ENCODE data around the gene HLA-DMA. TPM values are rescaled to one million over a fixed set of nuclear protein-coding genes. Genes with fewer than 3 reads are reported as not detected.
"Not testable (repeated sequence)": the region's sequence is repeated elsewhere in the genome, so short reads cannot be mapped to it uniquely, and the experiment has no call there.

The HLA-DMA gene
- polyA plus RNA-seq, 1 donor from 2014 or later, result 946 TPM

DNA sequence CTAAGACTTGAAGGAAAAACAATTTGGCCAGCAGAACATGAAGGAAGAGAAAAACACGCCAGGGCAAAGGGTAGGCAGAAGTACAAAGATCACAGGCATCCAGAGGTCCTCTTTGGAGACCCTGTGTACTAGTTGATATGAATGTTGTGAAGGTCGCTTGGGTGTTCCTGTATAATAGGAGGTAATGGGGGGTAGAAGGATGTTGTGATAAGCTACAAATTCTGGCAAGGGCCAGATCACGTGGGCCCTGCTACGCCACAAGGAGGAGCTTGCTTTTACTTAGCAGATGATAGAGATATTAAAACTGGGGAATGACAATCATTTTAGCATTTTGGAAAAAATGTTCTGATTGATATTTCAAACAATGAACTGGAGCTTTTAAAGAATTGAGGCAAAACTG lies 878 bp upstream of the HLA-DMA start:
- no peaks in the 10 kb centered on the region for H3K9me3 Mint-ChIP-seq
- no peaks in the 10 kb centered on the region for H3K27me3 Mint-ChIP-seq
- peaks cover 49 to 59% (median 56%) of the 10 kb centered on the region in 3 donors for H3K4me1 Mint-ChIP-seq
- peak overlapping the region in 2 of 3 donors; percentile 84 to 96 for H3K27ac Mint-ChIP-seq
- H3K36me3 Mint-ChIP-seq, result no peaks in the 10 kb centered on the region
- peak overlapping the region; percentile 96 to 99 (median 98) for H3K4me3 Mint-ChIP-seq

DNA sequence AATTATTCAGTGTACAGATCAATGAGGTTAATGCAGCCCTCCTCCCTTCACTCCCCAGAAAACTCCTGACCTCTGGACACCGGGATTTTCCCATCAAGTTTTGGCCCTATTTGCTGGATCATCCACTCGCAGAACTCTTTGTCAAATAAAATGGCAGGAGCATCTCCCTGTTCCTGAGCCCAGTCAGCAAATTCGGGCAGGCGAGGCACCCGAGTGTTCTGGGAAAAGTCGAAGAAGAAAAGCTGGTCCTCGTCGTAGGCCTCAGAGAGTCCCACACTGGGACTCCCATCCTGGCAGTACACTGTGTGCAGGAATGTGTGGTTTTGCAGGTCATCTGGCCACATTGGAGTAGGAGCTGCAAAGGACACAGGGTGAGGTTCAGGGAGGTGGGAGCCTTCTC lies 2.4 kb downstream of the HLA-DMA start:
- H3K9me3 Mint-ChIP-seq, result no peaks in the 10 kb centered on the region
- H3K36me3 Mint-ChIP-seq, result no peaks in the 10 kb centered on the region
- peak overlapping the region; percentile 84 to 92 (median 88) for H3K27ac Mint-ChIP-seq
- peaks cover 53 to 70% (median 56%) of the 10 kb centered on the region in 3 donors for H3K4me1 Mint-ChIP-seq
- H3K27me3 Mint-ChIP-seq, result no peaks in the 10 kb centered on the region
- H3K4me3 Mint-ChIP-seq, result peak overlapping the region; percentile 93 to 99 (median 96)

DNA sequence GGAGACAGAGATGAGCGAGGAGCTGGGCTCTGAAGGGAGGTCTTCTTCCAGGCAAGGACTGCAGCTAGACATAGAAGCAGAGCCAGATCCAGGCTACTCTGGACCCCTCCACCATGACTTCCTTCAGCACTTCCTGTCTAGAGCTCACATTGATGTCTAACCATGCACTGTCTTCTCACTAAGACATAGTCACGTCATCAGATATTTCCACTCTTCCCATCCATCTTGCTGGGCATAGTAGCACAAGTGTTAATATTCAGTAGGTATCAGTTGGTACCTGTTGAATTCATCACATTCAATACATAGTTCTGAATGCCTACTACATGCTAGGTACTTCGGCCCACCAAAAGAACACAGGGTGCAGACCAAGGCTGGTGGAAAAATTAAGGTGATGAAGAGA lies 2.9 kb downstream of the HLA-DMA start:
- peaks cover 53 to 70% (median 56%) of the 10 kb centered on the region in 3 donors for H3K4me1 Mint-ChIP-seq
- peak overlapping the region; percentile 84 to 92 (median 87) for H3K27ac Mint-ChIP-seq
- H3K4me3 Mint-ChIP-seq, result peak overlapping the region; percentile 93 to 99 (median 96)
- H3K9me3 Mint-ChIP-seq, result no peaks in the 10 kb centered on the region
- no peaks in the 10 kb centered on the region for H3K36me3 Mint-ChIP-seq
- H3K27me3 Mint-ChIP-seq, result no peaks in the 10 kb centered on the region

DNA sequence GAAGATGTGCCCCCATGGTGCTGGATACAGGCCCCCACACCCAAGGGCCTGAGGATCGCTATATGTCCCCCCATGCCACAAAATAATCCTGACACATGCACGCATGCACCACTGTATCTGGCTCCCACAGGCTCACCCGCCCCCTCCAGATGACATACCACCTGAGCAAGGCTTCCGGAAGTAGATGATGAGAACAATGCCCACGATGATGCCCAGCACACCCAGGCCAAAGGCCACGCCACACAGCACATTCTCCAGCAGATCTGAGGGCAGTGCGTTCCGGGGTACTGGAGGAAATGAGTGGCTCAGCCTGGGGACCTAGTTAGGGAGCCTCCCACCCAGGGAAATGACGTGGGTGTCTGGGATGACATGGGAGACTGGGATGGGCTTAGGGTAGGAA lies 3.8 kb downstream of the HLA-DMA start:
- Mint-ChIP-seq H3K27me3 (no peaks in the 10 kb centered on the region), H3K27ac (peak overlapping the region; percentile 50 to 92 (median 87)), H3K4me3 (peak overlapping the region; percentile 93 to 99 (median 96)), H3K4me1 (peaks cover 55 to 68% (median 56%) of the 10 kb centered on the region in 3 donors), H3K9me3 (no peaks in the 10 kb centered on the region), H3K36me3 (no peaks in the 10 kb centered on the region)

DNA sequence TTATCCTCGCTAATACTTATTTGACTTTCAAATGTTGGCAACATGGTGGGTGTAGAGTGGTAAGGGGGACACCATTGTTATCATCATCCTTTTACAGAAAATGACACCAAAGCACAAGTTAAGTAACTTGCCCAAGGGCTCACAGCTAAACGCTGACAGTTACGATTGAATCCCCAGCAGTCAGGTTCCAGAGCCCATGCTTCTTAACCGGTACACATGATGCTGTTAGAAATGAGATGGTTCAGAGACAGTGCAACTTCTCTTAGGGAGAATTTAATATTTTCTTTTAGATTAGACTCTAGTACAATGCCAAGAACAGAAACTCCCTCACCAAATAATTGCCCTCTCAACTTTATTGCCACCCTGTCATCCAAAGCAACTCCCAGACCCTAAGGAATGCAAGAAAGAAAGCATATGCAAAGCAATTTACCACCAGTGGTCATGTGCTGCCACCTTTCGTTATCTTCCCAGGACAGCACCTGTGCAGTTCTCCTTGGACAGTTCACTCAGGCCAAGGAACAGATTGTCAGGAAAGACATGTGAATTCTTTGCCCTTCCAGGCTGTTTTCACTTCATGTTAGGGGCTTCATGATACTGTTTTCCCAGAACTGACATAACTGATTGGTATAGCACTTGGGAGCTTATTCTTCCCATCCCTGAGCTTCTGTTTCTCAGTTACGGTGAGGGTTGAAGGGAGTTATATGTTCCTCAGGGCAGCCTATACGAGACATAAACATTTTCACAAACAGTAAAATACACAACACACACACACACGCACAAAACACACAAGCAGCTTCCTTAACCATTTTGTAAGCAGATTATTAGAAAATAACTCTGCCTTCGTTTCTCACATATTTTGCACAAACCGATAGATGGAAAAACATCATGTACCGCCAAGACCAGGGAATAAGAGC lies 5.1 kb downstream of the HLA-DMA start:
- Mint-ChIP-seq H3K4me3 (peak overlapping the region; percentile 50 to 99 (median 92)), H3K4me1 (peaks cover 46 to 70% (median 54%) of the 10 kb centered on the region in 3 donors), H3K27ac (peak overlapping the region; percentile 50 to 86 (median 75)), H3K36me3 (no peaks in the 10 kb centered on the region), H3K9me3 (no peaks in the 10 kb centered on the region), H3K27me3 (no peaks in the 10 kb centered on the region)

DNA sequence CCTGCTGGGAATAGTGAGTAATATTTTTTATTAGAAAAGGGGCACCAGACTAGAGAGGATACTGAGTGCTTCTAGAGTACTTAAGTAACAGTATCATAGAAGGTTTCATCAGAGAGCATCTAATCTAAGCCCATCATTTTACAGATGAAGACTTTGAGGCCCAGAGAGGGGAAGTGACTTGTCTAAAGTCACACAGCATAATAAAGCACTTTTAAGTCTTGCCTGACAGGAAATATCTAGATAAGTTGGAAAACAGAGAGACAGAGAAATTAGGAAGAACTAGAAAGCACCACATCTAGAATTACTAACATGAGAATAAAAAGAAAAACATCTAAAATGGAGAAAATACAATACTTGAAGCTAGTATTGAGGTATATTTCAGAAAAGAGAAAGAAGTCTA lies 6.0 kb downstream of the HLA-DMA start:
- H3K27me3 Mint-ChIP-seq, result no peaks in the 10 kb centered on the region
- H3K9me3 Mint-ChIP-seq, result no peaks in the 10 kb centered on the region
- no peaks in the 10 kb centered on the region for H3K36me3 Mint-ChIP-seq
- H3K27ac Mint-ChIP-seq, result peak overlapping the region; percentile 50 to 97 (median 74)
- peaks cover 48 to 78% (median 63%) of the 10 kb centered on the region in 3 donors for H3K4me1 Mint-ChIP-seq
- H3K4me3 Mint-ChIP-seq, result peak overlapping the region; percentile 6 to 96 (median 46)

DNA sequence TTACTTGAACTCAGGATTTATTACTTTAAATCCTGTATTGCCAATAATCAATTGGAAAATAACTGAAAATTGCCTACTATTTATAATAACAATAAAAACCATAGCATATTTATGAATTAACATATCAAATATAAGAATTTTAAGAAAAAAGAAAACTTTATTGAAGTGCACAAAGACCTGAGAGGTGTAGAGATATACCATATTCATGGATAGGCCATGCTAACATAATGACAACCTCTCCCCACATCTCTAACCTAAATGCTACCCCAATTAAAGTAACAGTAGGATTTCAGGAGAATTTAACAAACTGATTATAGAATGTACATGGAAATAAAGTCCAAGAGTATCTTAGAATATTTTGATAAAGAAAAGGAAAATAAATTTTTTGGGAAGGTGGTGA lies 6.9 kb downstream of the HLA-DMA start:
- Mint-ChIP-seq H3K36me3 (no peaks in the 10 kb centered on the region), H3K4me3 (peak overlapping the region in 2 of 4 donors; percentile 94 to 95), H3K9me3 (no peaks in the 10 kb centered on the region), H3K27ac (peak overlapping the region in 2 of 3 donors; percentile 97 to 100), H3K27me3 (no peaks in the 10 kb centered on the region), H3K4me1 (peaks cover 56 to 82% (median 66%) of the 10 kb centered on the region in 3 donors)

DNA sequence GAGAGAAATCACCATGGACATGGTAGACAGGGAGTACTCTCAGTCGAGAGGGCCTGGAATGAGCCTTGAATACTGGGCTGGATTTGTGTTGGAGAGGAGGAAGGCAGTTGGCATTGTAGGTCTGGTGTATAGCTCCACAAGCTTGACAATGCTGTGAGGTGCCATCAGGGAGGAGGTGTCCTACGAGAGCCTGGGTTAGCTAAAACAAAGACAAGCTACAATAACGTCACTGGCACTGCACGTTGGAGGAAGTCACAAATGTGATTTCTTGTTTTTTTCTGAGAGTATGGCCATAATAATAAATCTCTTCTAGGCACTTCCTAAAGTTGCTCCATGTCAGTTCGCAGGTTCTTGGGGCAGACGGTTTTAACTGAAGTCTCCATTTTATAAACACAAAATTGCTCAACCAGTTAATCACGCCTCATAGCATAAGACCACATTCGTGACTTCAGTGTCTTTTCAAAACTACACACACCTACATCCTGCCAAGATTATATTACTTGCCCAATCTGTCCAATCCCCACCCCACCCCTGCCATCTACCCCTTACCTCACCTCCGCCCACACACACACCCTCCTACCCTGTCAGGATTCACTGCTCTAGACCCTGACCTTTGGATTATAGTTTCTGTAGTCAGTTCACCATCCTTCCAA lies 7.7 kb downstream of the HLA-DMA start:
- H3K4me3 Mint-ChIP-seq, result peak overlapping the region; percentile 90 to 96 (median 94)

DNA sequence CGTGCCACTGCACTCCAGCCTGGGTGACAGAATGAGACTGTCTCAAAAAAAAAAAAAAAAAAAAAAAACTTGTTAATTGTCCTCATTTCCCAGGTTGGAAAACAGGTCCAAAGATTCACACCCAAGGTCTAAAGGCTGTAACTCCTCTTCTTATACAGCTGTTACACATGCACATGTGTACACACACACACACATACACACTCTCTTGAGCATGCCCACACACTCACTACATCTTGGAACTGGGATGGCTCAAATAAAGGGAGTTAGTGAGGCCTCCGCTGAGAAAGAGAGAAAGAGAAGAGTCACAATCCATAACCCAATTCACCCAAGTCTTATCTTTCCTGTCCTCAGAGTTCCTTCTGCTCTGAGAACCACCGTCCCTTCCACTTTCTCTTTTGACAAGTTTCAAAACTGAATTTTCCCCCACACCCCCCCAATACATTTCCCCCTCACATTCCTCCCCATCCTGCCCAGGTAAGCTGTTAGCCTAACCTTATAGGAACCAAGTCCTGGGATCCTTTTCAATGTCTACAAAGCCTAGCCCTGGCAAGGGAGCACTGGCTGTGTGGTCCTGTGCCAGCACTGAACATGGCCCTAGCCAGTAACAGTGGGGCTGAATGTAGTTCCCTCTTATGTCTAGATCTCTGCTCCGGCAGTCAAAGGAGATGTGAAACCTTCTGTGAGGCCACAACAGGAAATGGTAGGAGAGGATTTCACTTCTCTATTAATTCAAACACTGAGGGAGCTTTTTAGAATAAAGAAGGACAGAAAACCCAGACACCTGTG lies 8.8 kb downstream of the HLA-DMA start:
- H3K27me3 Mint-ChIP-seq, result no peaks in the 10 kb centered on the region
- peak overlapping the region; percentile 97 to 100 (median 99) for H3K27ac Mint-ChIP-seq
- H3K9me3 Mint-ChIP-seq, result no peaks in the 10 kb centered on the region
- peak overlapping the region; percentile 90 to 96 (median 94) for H3K4me3 Mint-ChIP-seq
- H3K36me3 Mint-ChIP-seq, result no peaks in the 10 kb centered on the region
- H3K4me1 Mint-ChIP-seq, result peaks cover 51 to 68% (median 54%) of the 10 kb centered on the region in 3 donors

More for the DNA sequence above, 7.7 kb downstream of the HLA-DMA start:
- Mint-ChIP-seq H3K27ac (peak overlapping the region; percentile 97 to 100 (median 99)), H3K27me3 (no peaks in the 10 kb centered on the region), H3K36me3 (no peaks in the 10 kb centered on the region), H3K4me1 (peaks cover 56 to 80% (median 66%) of the 10 kb centered on the region in 3 donors), H3K9me3 (no peaks in the 10 kb centered on the region)

DNA sequence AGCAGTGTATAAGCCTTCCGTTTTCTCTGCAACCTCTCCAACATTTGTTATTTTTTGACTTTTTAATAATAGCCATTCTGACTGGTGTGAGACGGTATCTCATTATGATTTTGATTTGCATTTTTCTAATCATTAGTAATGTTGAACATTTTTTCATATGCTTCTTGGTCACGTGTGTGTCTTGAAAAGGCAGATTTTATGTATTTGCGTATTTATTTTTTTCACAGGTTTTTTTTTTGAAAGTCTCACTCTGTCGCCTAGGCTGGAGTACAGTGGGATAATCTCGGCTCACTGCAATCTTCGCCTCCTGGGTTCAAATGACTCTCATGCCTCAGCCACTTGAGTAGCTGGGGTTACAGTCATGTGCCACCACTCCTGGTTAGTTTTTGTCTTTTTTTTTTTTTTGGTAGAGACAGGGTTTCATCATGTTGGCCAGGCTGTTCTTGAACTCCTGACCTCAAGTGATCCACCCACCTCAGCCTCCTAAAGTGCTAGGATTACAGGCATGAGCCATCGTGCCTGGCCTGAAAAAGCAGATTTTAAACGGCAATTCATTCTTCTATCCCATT lies 10.3 kb downstream of the HLA-DMA start:
- not testable (repeated sequence) for H3K9me3 Mint-ChIP-seq, H3K27me3 Mint-ChIP-seq, H3K36me3 Mint-ChIP-seq
- Mint-ChIP-seq H3K4me1 (peaks cover 45 to 65% (median 45%) of the 10 kb centered on the region in 3 donors), H3K27ac (peak overlapping the region; percentile 97 to 100 (median 99)), H3K4me3 (peak overlapping the region; percentile 53 to 96 (median 92))

DNA sequence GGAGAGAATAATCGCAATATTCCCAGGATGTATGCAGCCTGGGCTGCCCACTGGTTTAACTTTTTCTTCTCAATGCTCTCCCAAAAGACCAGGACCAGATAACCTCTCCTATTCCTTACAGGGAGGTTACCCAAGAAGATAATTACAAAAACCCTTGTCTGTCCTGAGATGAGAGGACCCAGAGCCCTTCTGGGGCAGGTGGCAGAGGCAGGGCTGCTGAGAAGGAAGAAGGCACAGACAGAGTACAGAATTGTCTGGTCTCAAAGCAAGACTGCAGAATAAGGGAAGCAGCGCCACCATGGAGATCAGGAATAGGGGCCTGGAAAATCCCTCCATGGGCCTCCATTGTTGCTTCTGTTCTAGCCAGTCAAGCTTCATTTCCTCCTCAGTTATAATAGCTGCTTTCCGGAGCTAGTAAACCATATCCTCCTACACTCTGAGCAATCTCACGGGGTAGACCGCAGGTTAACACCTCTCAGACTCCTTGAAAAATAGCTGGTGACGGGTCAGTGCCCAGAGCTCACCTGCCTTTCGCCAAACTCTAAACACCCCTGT lies 11.6 kb downstream of the HLA-DMA start:
- H3K27me3 Mint-ChIP-seq, result no peaks in the 10 kb centered on the region
- peak overlapping the region; percentile 97 to 100 (median 99) for H3K27ac Mint-ChIP-seq
- H3K4me3 Mint-ChIP-seq, result peak overlapping the region; percentile 94 to 99 (median 98)
- peaks cover 7% of the 10 kb centered on the region for H3K36me3 Mint-ChIP-seq
- H3K4me1 Mint-ChIP-seq, result peaks cover 50 to 66% (median 50%) of the 10 kb centered on the region in 3 donors
- H3K9me3 Mint-ChIP-seq, result no peaks in the 10 kb centered on the region

DNA sequence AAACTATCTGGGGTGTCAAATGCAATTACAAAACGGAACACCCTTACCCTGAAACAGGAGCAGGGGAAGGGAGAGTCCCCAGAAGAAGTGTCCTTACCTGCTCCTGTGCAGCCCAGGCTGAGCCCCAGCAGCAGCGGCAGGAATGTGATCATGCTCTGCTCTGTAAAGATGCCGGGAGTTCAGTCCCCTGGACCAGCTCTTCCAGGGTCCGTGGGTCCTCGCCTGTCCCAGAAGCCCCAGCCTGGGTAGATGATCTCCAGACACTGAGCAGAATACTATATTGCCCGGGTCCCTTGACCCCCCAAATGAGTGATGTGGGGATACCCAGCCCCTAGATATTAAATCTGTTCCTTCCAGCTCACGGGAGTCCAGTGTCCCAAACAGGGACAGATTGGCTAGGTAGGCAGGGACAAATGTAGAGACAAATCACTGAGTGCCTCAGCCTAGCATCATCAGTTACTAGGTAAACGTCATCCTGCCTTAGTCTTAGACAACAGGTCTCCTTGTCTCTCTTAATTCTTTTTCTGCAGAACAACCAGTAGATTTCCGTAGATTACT lies 12.2 kb downstream of the HLA-DMA start, which contains the start of gene HLA-DMB:
Gene HLA-DMB (minus strand): TSS at position 373 of the 558 bp plus-strand sequence. CDS start 221 bp downstream, at position 152.
- H3K27me3 Mint-ChIP-seq, result no peaks in the 10 kb centered on the region
- no peaks in the 10 kb centered on the region for H3K9me3 Mint-ChIP-seq
- peak within 1 kb of the TSS; percentile 97 to 100 (median 99) for H3K27ac Mint-ChIP-seq
- peak within 1 kb of the TSS; percentile 94 to 99 (median 98) for H3K4me3 Mint-ChIP-seq
- H3K4me1 Mint-ChIP-seq, result peaks cover 52 to 67% (median 55%) of the 10 kb centered on the region in 3 donors
- H3K36me3 Mint-ChIP-seq, result peaks cover 7% of the 10 kb centered on the region

DNA sequence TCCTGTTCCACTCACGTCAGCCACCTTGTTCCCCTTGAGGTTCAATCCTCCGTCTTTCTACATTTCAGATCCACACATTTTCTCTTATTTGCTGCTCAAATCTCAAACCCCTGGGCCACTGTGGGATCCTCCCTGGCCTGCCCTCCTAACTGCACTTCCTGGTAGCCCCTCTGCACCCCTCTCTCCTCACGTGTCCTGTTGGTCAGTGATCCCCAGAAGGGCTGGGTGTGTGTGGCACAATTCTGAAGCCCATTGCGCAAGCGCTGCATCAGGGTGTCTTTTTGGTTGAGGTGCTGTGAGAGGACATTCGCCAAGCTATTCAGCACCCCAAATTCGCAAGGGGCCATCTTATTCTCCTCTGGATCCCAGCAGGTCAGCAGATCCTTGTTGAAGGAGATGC lies 14.4 kb downstream of the HLA-DMA start:
- Mint-ChIP-seq H3K4me1 (peaks cover 51 to 72% (median 55%) of the 10 kb centered on the region in 3 donors), H3K9me3 (no peaks in the 10 kb centered on the region), H3K27ac (peak overlapping the region; percentile 0 to 83 (median 76)), H3K27me3 (no peaks in the 10 kb centered on the region), H3K36me3 (peaks cover 7% of the 10 kb centered on the region), H3K4me3 (peak overlapping the region; percentile 90 to 99 (median 98))

Data from IgD-negative memory B cell (primary cell).